HUES48 (cell line): ENCODE results near the gene RSPRY1.

Source experiments
- H3K27ac ChIP-seq: one replicate; pipeline ENCODE4 v1.7.0; 2013; ENCODE audit warnings: low read depth, low read length, inconsistent platforms
- H3K27me3 ChIP-seq: 2 replicates; pipeline ENCODE4 v1.6.1; 2013; ENCODE audit warnings: mild to moderate bottlenecking, low read length; ENCODE audit not compliant: control insufficient read depth, insufficient read depth
- H3K36me3 ChIP-seq: 2 replicates; pipeline ENCODE4 v1.6.1; 2013; ENCODE audit warnings: low read length; ENCODE audit not compliant: control insufficient read depth, insufficient read depth
- H3K4me1 ChIP-seq: 2 replicates; pipeline ENCODE4 v1.6.1; 2013; ENCODE audit warnings: mild to moderate bottlenecking, low read length; ENCODE audit not compliant: control insufficient read depth, insufficient read depth
- H3K4me3 ChIP-seq: 2 replicates; pipeline ENCODE4 v1.5.1; 2013; ENCODE audit warnings: mild to moderate bottlenecking, low read depth, low read length
- H3K9ac ChIP-seq: 2 replicates; pipeline ENCODE4 v1.6.1; 2013; ENCODE audit warnings: mild to moderate bottlenecking, low read depth, low read length, moderate library complexity
- H3K9me3 ChIP-seq: 2 replicates; pipeline ENCODE4 v1.6.1; 2013; ENCODE audit warnings: low read length; ENCODE audit not compliant: control insufficient read depth, insufficient read depth

Gene RSPRY1

GRCh38 chr16:57224651-57225335 lies 38.7 kb downstream of the RSPRY1 start:
- Histone ChIP-seq H3K36me3 (peaks cover 86% of the 10 kb centered on the region), H3K4me3 (no peak overlapping the region), H3K9ac (no peak overlapping the region), H3K4me1 (no peaks in the 10 kb centered on the region), H3K27me3 (no peaks in the 10 kb centered on the region), H3K27ac (no peak overlapping the region), H3K9me3 (no peaks in the 10 kb centered on the region)

- peaks cover 84% of the 10 kb centered on the region for H3K36me3 ChIP-seq
- no peak overlapping the region for H3K4me3 ChIP-seq
Measured at GRCh38 chr16:57225978-57226377, 39.8 kb downstream of the RSPRY1 start.

GRCh38 chr16:57226701-57227621 lies 40.8 kb downstream of the RSPRY1 start:
- Histone ChIP-seq H3K36me3 (peaks cover 84% of the 10 kb centered on the region), H3K9me3 (no peaks in the 10 kb centered on the region), H3K9ac (no peak overlapping the region), H3K4me3 (no peak overlapping the region), H3K4me1 (no peaks in the 10 kb centered on the region), H3K27ac (no peak overlapping the region), H3K27me3 (no peaks in the 10 kb centered on the region)

More at GRCh38 chr16:57225978-57226377, 39.8 kb downstream of the RSPRY1 start:
- no peaks in the 10 kb centered on the region for H3K9me3 ChIP-seq
- no peaks in the 10 kb centered on the region for H3K4me1 ChIP-seq
- no peak overlapping the region for H3K27ac ChIP-seq
- no peak overlapping the region for H3K9ac ChIP-seq
- H3K27me3 ChIP-seq = no peaks in the 10 kb centered on the region

GRCh38 chr16:57229079-57229478 lies 43.0 kb downstream of the RSPRY1 start:
- Histone ChIP-seq H3K27ac (no peak overlapping the region), H3K9ac (no peak overlapping the region), H3K36me3 (peaks cover 84% of the 10 kb centered on the region), H3K9me3 (no peaks in the 10 kb centered on the region), H3K4me3 (no peak overlapping the region), H3K27me3 (no peaks in the 10 kb centered on the region), H3K4me1 (no peaks in the 10 kb centered on the region)

GRCh38 chr16:57231821-57232350 lies 45.8 kb downstream of the RSPRY1 start:
- peaks cover 88% of the 10 kb centered on the region for H3K36me3 ChIP-seq
- no peaks in the 10 kb centered on the region for H3K27me3 ChIP-seq
- H3K27ac ChIP-seq = no peak overlapping the region
- H3K4me3 ChIP-seq = no peak overlapping the region
- H3K9ac ChIP-seq = no peak overlapping the region
- no peaks in the 10 kb centered on the region for H3K9me3 ChIP-seq
- no peaks in the 10 kb centered on the region for H3K4me1 ChIP-seq

- Histone ChIP-seq H3K4me3 (no peak overlapping the region), H3K9ac (no peak overlapping the region), H3K9me3 (no peaks in the 10 kb centered on the region), H3K36me3 (peaks cover 81% of the 10 kb centered on the region), H3K27ac (no peak overlapping the region), H3K4me1 (no peaks in the 10 kb centered on the region), H3K27me3 (no peaks in the 10 kb centered on the region)
Measured at GRCh38 chr16:57233944-57234706, 48.0 kb downstream of the RSPRY1 start.

GRCh38 chr16:57234707-57235092 lies 48.6 kb downstream of the RSPRY1 start:
- Histone ChIP-seq H3K27ac (no peak overlapping the region), H3K9ac (no peak overlapping the region), H3K9me3 (no peaks in the 10 kb centered on the region), H3K36me3 (peaks cover 83% of the 10 kb centered on the region), H3K4me3 (no peak overlapping the region), H3K4me1 (no peaks in the 10 kb centered on the region), H3K27me3 (no peaks in the 10 kb centered on the region)

GRCh38 chr16:57235128-57236021 lies 49.2 kb downstream of the RSPRY1 start:
- Histone ChIP-seq H3K27me3 (no peaks in the 10 kb centered on the region), H3K27ac (no peak overlapping the region), H3K36me3 (peaks cover 83% of the 10 kb centered on the region), H3K9me3 (no peaks in the 10 kb centered on the region), H3K4me1 (no peaks in the 10 kb centered on the region), H3K9ac (no peak overlapping the region), H3K4me3 (no peak overlapping the region)

GRCh38 chr16:57236022-57236350 lies 49.9 kb downstream of the RSPRY1 start:
- Histone ChIP-seq H3K9ac (no peak overlapping the region), H3K9me3 (no peaks in the 10 kb centered on the region), H3K36me3 (peaks cover 77% of the 10 kb centered on the region), H3K4me1 (no peaks in the 10 kb centered on the region), H3K27me3 (no peaks in the 10 kb centered on the region), H3K27ac (no peak overlapping the region), H3K4me3 (no peak overlapping the region)

- H3K36me3 ChIP-seq = peaks cover 50% of the 10 kb centered on the region
- no peaks in the 10 kb centered on the region for H3K27me3 ChIP-seq
- H3K9me3 ChIP-seq = no peaks in the 10 kb centered on the region
- H3K4me3 ChIP-seq = no peak overlapping the region
- H3K9ac ChIP-seq = no peak overlapping the region
- no peaks in the 10 kb centered on the region for H3K4me1 ChIP-seq
- no peak overlapping the region for H3K27ac ChIP-seq
Measured at GRCh38 chr16:57238682-57239081, 52.6 kb downstream of the RSPRY1 start.
